Nephron (organoid): Measurements from ENCODE around the gene TBCD.

Experiments used
- H3K27ac Mint-ChIP-seq, 3 experiments: 2 replicates each; pipeline ENCODE4 v1.8.0; 2020; ENCODE audit warnings: mixed read lengths in 3 of 3, mild to moderate bottlenecking in 2 of 3, moderate library complexity in 1 of 3
- H3K27me3 Mint-ChIP-seq: 2 replicates; pipeline ENCODE4 v1.8.0; 2021; ENCODE audit warnings: low read depth, mild to moderate bottlenecking, moderate library complexity, mixed read lengths
- H3K36me3 Mint-ChIP-seq: 2 replicates; pipeline ENCODE4 v1.8.0; 2020; ENCODE audit warnings: low read depth, mixed read lengths
- H3K4me1 Mint-ChIP-seq: 2 replicates; pipeline ENCODE4 v1.8.0; 2020; ENCODE audit warnings: mixed read lengths
- H3K4me3 Mint-ChIP-seq, 3 experiments: 2 replicates each; pipeline ENCODE4 v1.8.0; 2020; ENCODE audit warnings: mild to moderate bottlenecking in 3 of 3, mixed read lengths in 3 of 3, moderate library complexity in 2 of 3
- H3K9me3 Mint-ChIP-seq: 2 replicates; pipeline ENCODE4 v1.8.0; 2020; ENCODE audit warnings: mixed read lengths
- CTCF ChIP-seq, 3 experiments: fragments of 200-600 bp; sonication (generic); IDR thresholded peaks; one replicate each; pipeline ENCODE4 v1.5.0; 2021; ENCODE audit warnings: antibody characterized with exemption in 3 of 3; ENCODE audit not compliant: unreplicated experiment in 3 of 3

Gene TBCD

GRCh38 chr17:82805823-82806222 lies 54.0 kb downstream of the TBCD start:
- Mint-ChIP-seq H3K4me3 (no peak overlapping the region), H3K36me3 (peaks cover 41% of the 10 kb centered on the region), H3K27me3 (no peaks in the 10 kb centered on the region), H3K4me1 (peaks cover 52% of the 10 kb centered on the region), H3K9me3 (peaks cover 15% of the 10 kb centered on the region), H3K27ac (peak overlapping the region in 1 of 3 experiments; percentile 45)
- TF ChIP-seq CTCF (IDR thresholded peaks at IDR 0.05; ENCODE audit: unreplicated experiment in 3 of 3): no peak

- Mint-ChIP-seq H3K27me3 (no peaks in the 10 kb centered on the region), H3K36me3 (peaks cover 34% of the 10 kb centered on the region), H3K9me3 (peaks cover 9% of the 10 kb centered on the region), H3K4me3 (no peak overlapping the region), H3K4me1 (peaks cover 46% of the 10 kb centered on the region), H3K27ac (peak overlapping the region in 1 of 3 experiments; percentile 45)
- TF ChIP-seq CTCF (IDR thresholded peaks at IDR 0.05; ENCODE audit: unreplicated experiment in 3 of 3): no peak
Observed at GRCh38 chr17:82806645-82807044, 54.8 kb downstream of the TBCD start.

- TF ChIP-seq CTCF (IDR thresholded peaks at IDR 0.05; ENCODE audit: unreplicated experiment in 3 of 3): no peak
- no peak overlapping the region for H3K27ac Mint-ChIP-seq
Observed at GRCh38 chr17:82807101-82807500, 55.2 kb downstream of the TBCD start.

GRCh38 chr17:82807562-82807961 lies 55.7 kb downstream of the TBCD start:
- Mint-ChIP-seq H3K4me1 (peaks cover 40% of the 10 kb centered on the region), H3K4me3 (no peak overlapping the region), H3K36me3 (peaks cover 25% of the 10 kb centered on the region), H3K9me3 (peaks cover 3% of the 10 kb centered on the region), H3K27ac (no peak overlapping the region), H3K27me3 (no peaks in the 10 kb centered on the region)
- no peak for TF ChIP-seq CTCF (IDR thresholded peaks at IDR 0.05; ENCODE audit: unreplicated experiment in 3 of 3)

More at GRCh38 chr17:82807101-82807500, 55.2 kb downstream of the TBCD start:
- Mint-ChIP-seq H3K36me3 (peaks cover 29% of the 10 kb centered on the region), H3K4me1 (peaks cover 45% of the 10 kb centered on the region), H3K27me3 (no peaks in the 10 kb centered on the region), H3K9me3 (peaks cover 6% of the 10 kb centered on the region), H3K4me3 (no peak overlapping the region)

GRCh38 chr17:82808006-82808405 lies 56.1 kb downstream of the TBCD start:
- no peak overlapping the region for H3K4me3 Mint-ChIP-seq
- TF ChIP-seq CTCF (IDR thresholded peaks at IDR 0.05; ENCODE audit: unreplicated experiment in 3 of 3): no peak
- peaks cover 23% of the 10 kb centered on the region for H3K36me3 Mint-ChIP-seq
- peaks cover 2% of the 10 kb centered on the region for H3K9me3 Mint-ChIP-seq
- H3K4me1 Mint-ChIP-seq: peaks cover 36% of the 10 kb centered on the region
- no peaks in the 10 kb centered on the region for H3K27me3 Mint-ChIP-seq
- no peak overlapping the region for H3K27ac Mint-ChIP-seq
